ENCODE data around the gene EMX2.
"Not testable (repeated sequence)": the region's sequence is repeated elsewhere in the genome, so short reads cannot be mapped to it uniquely, and the experiment has no call there.

EMX2 gene

DNA sequence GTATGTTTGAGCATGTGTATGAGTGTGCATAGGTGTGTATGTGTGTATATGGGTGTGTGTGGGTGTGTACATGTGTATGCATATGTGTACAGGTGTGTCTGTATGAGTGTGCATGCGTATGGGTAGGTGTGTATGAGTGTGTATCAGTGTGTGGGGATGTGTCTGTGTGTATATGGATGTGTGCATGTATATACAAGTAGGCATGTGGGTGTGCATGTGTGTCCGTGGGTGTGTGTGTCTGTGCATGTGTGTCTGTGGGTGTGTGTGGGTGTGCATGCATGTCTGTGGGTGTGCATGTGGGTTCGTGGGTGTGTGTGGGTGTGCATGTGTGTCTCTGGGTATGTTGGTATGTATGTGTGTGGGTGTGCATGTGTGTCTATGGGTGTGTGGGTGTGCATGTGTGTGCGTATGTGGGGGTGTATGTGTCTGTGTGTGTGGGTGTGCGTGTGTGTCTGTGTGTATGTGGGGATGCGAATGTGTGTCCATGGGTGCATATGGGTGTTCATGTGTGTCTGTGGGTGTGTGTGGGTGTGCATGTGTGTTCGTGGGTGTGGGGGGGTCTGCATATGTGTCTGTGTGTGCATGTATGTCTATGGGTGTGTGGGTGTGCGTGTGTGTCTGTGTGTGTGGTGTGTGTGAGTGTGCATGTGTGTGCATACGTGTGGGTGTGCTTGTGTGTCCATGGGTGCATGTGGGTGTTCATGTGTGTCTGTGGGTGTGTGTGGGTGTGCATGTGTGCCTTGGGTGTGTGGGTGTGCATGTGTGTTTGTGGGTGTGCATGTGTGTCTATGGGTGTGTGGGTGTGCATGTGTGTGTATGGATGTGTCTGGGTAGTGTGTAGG lies 20.6 kb downstream of the EMX2 start:
- no peak for DNase-seq

DNA sequence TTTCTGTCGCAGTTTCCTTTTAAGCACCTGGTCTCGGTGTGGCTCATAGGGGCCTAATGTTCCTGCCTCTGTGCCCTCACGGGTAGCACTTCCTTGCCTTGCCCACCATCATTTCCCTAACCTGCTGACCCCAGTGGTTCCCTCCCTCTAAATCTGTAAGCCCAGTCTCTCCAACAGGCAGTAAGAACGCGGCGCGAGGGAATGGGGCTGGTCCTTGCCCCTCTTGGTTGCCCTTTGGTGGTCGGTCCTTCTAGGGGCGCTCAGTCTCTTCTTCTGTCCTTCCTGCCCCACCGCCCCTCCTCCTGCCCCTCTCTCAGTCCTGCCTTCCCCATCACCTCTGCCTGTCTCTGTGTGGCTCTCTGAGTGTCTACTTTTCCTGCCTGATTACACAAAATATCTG lies 21.2 kb downstream of the EMX2 start:
- no peak for DNase-seq

DNA sequence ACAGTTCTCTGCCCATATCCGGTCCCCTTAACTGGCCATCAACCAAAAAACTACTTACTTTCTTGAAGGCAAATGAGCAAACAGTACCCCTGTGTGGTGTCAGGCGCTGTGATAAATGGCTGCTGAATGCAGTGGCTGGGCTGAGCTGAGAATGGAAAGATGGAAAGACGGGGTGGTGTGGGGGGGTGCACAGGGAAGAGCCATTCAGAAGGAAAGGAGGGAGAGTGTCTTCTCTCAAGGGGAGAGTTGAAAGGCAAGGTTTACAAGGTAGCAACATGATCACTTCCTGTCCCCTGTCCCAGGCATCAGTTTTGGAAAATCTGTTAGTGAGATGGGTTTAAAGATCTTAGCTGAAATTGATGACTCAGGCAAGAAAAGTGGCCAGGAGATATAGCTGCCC lies 22.5 kb downstream of the EMX2 start:
- DNase-seq: no peak

DNA sequence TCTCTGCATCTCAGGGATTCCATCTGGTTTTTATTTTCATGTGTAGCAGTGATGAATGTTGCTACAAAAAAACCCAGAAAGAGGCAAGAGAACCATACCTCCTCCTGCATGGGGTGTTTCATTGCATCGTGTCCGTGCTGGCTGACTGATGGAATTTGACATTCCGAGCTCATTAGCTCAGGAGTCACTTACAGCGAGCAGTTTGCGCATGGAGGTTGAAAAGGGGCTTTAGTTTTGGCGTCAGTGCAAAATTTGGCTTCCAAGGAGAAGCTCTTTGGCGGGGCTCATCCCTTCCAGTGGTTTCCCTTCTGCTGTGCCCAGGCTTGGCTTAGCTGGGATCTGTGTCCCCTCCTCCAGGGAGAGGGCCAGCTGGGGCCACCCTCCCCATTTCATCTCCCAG lies 25.8 kb downstream of the EMX2 start:
- DNase-seq: no peak

DNA sequence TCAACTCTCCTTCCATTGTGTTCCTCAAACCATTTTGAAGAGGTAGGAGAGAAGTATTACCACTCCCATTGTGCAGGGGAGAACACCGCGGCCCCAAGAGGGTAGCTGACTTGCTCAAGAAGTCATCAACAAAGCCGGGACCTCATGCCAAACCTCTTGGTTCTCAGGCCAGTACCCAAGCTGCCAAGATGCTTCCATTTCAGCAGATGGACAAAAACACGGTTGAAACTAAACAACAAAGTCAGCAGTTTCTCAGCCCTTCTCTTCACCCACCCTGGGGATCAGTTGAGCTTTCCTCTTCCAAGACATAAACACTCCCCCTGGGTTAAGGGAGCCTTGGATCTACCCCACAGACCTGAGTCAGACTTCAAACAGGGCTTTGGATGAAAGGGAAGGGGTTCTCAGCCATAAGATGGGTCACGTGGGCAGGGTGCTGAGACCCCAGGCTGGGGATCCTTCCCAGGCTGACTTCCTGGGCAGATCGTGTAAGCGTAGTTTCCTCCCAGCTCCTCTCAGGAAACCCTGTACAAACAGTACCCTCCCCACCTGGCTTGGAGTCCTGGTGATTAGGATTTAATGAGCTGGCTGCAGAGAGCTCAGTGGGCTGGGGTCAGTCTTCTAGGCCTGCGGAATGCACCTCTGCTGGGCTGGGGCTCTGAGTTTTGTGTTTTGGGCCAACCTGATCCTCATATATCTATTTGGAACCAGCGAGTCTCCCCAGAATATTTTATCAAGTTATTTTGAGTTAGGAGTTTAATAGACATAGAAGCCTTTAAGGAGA lies 27.3 kb downstream of the EMX2 start:
- DNase-seq: no peak

DNA sequence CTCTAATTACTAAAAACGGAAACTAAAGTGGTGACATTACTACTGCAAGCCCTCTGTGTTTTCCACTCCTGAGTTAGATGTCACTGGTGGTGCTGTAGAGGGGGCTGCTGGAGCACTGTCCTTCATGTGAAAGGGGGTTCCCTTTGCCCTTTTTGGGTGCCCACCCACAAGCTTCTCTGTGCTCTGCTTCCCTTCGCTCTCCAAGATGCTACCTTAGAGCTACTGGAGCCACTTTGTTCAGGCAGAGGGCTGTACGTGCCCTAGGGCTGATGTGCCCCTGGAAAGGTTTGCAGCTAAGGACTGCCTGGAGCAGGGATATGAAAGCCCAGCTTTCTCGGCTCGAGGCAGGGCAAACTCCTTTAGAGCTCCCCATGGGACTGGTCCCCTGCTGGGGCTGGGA lies 28.3 kb downstream of the EMX2 start:
- no peak for DNase-seq

DNA sequence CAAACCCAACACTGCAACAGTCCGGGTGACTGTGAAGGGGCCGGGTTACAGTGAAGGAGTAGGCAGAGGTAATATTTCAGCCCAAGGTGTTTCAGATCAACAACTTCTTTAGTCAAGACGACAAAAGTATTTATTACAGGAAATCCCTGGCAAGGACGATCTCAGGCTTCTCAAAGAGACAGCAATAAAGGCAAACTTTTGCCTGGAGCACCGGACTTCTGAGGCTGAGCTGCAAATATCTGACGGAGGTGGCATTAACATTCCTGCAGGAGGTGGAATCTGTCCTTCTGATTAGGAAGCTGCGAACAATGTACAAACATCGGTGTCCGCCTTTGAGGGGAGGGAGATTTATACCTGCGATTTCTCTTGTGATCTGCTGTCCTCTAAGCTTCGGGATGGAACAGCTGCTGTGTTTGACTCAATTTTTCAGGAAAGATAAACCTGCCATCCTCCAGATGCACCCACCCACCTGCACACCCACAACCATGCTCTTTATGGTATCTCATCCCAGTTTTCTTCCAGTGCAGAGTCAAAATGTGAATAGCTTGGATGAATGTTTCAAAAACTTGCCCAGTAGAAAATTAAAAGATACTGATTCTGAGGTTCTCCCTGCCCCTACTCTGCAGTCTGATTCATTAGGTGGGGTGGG lies 32.1 kb downstream of the EMX2 start:
- no peak for DNase-seq

DNA sequence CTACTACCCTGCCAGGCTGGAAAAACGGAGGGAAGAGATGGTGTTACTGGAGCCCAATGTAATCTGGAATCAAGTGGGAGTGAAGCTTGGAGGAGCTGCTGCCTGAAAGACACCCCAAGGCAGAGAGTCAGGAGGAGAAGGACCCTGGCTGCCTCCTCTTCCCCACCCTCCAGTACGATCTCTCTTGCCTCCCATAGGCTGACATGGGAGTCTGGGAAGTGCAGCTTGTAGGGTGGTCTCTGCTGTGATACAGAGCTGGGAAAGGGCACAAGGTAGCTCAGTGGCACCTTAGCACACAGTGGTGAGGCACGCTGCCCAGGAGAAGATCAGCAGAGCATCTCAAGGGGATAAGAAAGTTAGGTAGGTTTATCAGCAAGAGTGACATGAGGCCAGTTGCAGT lies 35.9 kb downstream of the EMX2 start:
- DNase-seq: no peak

DNA sequence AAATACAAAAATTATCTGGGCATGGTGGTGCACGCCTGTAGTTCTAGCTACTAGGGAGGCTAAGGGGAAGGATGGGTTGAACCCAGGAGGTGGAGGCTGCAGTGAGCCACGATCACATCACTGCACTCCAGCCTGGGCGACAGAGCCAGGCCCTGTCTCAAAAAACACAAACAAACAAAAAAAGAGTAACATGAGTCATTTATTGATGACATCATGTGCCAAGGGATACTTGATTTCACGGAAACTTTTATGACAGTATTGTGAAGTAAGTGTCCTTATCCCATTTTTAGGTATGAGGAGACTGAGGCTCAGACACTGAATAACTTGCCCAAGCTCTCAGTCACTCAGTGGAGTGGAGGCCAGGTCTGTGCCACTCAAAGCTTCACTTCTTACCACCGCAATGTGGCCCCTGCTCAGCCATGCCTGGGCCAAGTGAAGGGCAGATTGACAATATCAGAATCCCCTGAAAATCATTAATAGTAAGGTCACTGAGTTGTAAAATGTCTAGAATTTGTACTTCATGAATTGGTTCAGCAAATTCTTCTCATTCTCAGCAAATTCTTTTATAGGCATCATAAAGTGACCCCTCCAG lies 36.5 kb downstream of the EMX2 start:
- no peak for DNase-seq

DNA sequence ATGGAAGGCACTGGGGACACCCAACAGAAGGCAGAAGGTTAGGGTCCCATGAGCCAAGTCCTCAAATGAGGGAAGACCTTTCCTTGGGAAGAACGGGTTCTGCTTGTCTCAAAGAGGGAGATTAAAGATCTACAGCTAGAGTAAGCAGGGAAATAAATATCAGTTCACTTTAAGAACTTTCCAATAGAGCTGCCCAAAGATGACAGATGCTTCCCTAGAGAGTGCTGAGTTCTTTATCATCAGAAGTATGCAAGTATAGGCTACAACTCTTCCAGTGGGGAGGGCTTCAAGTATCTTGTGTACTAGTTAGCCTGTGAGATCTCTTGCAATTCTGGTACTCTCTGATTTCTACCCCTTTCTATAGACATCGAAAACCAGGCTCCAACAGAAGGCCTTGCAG lies 39.4 kb downstream of the EMX2 start:
- DNase-seq: no peak

DNA sequence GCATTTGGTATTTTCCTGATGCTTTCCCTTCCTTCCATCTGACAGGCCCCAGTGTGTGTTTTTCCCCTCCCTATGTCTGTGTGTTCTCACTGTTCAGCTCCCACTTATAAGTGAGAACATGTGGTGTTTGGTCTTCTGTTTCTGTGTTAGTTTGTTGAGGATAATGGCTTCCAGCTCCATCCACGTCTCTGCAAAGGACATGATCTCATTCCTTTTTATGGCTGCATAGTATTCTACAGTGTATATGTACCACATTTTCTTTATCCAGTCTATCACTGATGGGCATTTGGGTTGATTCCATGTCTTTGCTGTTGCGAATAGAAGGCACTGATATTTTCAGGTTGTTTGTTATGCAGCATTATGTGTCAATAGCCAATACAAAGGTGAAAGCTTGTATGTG lies 42.3 kb downstream of the EMX2 start:
- not testable (repeated sequence) for DNase-seq

DNA sequence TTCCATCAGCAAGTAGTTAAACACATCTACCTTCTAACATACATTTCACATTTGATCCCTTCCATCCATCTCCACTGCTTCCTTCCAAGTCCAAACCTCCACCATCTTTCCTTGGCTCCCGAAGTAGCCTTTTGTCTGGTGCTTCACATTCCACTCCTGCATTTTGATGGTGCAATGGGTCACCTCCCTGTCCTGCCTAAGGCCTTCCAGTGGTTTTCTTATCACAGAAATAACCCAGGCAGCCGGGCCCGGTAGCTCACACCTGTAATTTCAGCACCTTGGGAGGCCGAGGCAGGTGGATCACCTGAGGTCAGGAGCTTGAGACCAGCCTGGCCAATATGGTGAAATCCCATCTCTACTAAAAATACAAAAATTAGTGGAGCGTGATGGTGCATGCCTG lies 44.5 kb downstream of the EMX2 start:
- DNase-seq: no peak

DNA sequence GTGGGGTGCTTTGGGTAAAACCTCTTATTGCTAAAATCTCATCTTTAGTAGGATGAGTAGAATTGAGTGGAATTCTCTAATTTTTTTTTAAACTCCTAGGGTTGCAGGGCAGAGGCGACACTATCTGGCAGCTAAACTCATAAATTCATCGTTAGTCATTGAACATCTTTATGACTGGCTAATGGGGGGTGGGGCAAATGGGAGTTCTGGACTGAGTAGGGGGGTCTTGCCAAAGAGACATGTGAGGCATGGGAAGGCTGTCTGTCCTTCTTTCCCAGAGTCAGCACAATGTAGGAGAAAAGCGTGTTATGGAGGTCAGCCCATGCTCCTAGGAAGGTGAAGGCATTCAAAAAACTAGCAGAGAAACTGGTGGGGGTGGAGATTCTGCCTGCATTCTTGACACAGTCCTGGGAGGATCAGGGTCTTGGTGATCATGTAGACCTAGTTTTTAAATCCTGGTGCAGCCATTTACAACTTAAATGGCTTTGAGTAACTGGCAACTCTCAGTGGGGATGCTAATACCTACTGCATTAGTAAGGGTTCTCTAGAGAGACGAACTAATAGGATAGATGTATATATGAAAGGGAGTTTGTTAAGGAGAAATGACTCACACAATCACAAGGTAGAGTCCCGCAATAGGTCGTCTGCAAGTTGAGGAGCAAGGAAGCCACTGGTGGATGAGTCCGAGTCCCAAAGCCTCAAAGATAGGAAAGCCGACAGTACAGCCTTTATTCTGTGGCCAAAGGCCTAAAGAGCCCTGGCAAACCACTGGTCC lies 47.7 kb downstream of the EMX2 start:
- DNase-seq: no peak

DNA sequence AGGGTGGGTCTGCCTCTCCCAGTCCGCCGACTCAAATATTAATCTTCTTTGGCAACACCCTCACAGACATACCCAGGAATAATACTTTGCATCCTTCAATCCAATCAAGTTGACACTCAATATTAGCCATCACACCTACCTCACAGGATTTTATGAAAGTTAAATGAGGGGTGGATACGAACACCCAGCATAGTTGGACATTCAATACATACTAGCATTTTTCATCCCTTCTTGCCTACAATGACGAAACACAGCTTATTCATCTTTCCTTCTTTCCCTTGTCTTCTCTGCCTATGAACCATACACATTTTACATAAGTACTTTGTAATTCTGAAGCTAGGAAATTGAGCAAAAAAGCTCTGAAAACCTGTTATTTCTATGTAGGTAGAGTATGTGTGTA lies 48.5 kb downstream of the EMX2 start:
- no peak for DNase-seq

DNA sequence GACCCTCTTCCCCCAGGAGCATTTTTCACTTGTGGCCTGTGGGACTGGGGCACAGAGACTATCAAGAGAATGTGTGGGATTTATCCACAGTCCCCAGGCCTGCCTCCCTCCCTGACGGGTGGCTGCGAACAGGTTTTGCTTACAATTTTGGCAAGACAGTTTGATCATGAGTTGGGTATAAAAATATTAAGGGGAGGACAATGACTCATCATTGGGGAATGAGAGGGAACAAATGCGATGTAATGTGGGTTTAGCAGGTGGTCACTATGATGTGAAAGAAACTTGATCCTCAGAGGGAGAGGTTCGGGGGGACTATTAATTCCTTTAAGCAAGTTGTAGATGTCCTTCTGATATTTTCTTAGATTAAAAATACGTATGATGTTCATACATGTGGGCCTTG lies 52.2 kb downstream of the EMX2 start:
- DNase-seq: no peak

DNA sequence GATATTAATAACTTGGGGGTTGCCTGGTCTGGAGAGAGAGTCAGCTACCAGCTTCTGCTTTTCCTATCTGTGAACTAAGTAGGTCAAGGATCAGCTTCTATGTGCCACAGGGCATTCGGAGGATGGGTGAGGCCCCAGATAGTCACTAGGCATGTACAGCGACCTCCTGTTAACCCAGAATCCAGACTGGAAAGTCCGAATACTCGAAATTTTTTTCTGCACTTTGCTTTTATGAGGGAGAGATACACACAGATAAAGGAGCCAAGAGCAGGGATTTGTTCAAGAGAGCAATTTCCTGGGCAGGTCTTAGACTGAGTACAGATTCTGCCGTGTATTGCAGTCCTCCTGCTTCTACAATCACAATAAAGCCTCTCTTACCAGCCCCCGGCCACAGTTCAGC lies 54.2 kb downstream of the EMX2 start:
- no peak for DNase-seq

DNA sequence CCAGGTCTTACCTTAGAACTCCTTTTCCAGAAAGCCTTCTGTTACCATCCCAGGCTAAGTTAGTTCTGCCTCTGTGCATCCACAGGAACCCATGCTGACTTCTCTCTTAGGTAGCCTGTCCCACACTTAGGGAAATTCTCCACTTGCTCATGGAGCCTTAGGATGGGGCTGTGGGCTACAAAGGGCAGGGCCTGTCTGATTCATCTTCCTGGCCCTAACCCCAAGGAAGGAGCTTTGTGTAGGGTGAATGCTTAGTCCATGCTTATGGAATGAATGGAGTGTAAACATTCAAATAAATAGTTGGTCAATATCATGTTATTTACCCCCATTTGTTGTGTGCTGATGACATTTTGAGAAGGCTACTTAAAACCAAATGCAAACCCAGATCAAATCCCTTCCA lies 54.7 kb downstream of the EMX2 start:
- DNase-seq: no peak
